ENCODE results near the gene CBX3. TPM values are rescaled to one million over a fixed set of nuclear protein-coding genes. Genes with fewer than 3 reads are reported as not detected.

CBX3 gene
- total RNA-seq, 1 experiment from 2014 or later = 215 TPM

- H3K9me3 ChIP-seq = no peaks in the 10 kb centered on the region
- H3K4me1 ChIP-seq = peaks cover 78% of the 10 kb centered on the region
Measured at GRCh38 chr7:26155531-26156375, 45.8 kb upstream of the CBX3 start.

GRCh38 chr7:26156451-26157420 is 44.8 kb upstream of the CBX3 start:
- no peaks in the 10 kb centered on the region; the same call in 1 of the 2 replicates for H3K36me3 ChIP-seq (ENCODE audit: control insufficient read depth, insufficient read depth, low read length)
- Mint-ChIP-seq H3K27me3 (ENCODE audit: insufficient read depth, unreplicated experiment) (no peaks in the 10 kb centered on the region), H3K4me1 (ENCODE audit: low read depth, unreplicated experiment) (peaks cover 38% of the 10 kb centered on the region), H3K9me3 (ENCODE audit: unreplicated experiment) (no peaks in the 10 kb centered on the region), H3K27ac (ENCODE audit: unreplicated experiment) (peak overlapping the region; percentile 64), H3K4me3 (ENCODE audit: unreplicated experiment) (no peak overlapping the region), H3K36me3 (ENCODE audit: insufficient read depth, unreplicated experiment) (peaks cover 26% of the 10 kb centered on the region)
- no peak for TF ChIP-seq CTCF (IDR thresholded peaks at IDR 0.05; ENCODE audit: insufficient read depth in 1 of 2, low read depth in 1 of 2, low read length in 1 of 2, severe bottlenecking in 1 of 2, unreplicated experiment in 1 of 2)
- intact Hi-C loops (cut with micrococcal nuclease; ENCODE audit: unreplicated experiment) = loop anchor here (5.0 to 10.0 kb wide), 2 partner anchors 74 to 152 kb away; no protein-coding TSS in a partner anchor
- H3K27me3 ChIP-seq (replicated peaks; ENCODE audit: control insufficient read depth, insufficient read depth, low read length) = no peaks in the 10 kb centered on the region
- no peak overlapping the region for H3K4me3 ChIP-seq (ENCODE audit: low read depth, low read length)
- peaks cover 77% of the 10 kb centered on the region for H3K4me1 ChIP-seq
- ChIA-PET CTCF (interaction anchor here (0.5 to 1.5 kb wide), 4 partner anchors 9 to 213 kb away, joined by 3 to 4 read pairs (median 3); partner anchors contain the start of gene HNRNPA2B1), POLR2A (no interaction called here)
- no peak for DNase-seq
- BruUV-seq (replicated peaks) = no TSS peak
- H3K9me3 ChIP-seq = no peaks in the 10 kb centered on the region

More at GRCh38 chr7:26155531-26156375, 45.8 kb upstream of the CBX3 start:
- H3K27ac Mint-ChIP-seq (ENCODE audit: unreplicated experiment) = peak overlapping the region; percentile 64
- peaks cover 26% of the 10 kb centered on the region for H3K36me3 Mint-ChIP-seq (ENCODE audit: insufficient read depth, unreplicated experiment)
- H3K4me3 Mint-ChIP-seq (ENCODE audit: unreplicated experiment) = no peak overlapping the region
- Histone ChIP-seq H3K4me3 (ENCODE audit: low read depth, low read length) (no peak overlapping the region), H3K27me3 (replicated peaks; ENCODE audit: control insufficient read depth, insufficient read depth, low read length) (no peaks in the 10 kb centered on the region), H3K36me3 (ENCODE audit: control insufficient read depth, insufficient read depth, low read length) (no peaks in the 10 kb centered on the region; the same call in 1 of the 2 replicates)
- H3K27me3 Mint-ChIP-seq (ENCODE audit: insufficient read depth, unreplicated experiment) = no peaks in the 10 kb centered on the region
- peaks cover 47% of the 10 kb centered on the region for H3K4me1 Mint-ChIP-seq (ENCODE audit: low read depth, unreplicated experiment)
- ChIA-PET CTCF (interaction anchor here (0.5 to 1.5 kb wide), 5 partner anchors 10 to 214 kb away, joined by 3 to 4 read pairs (median 3); partner anchors contain the start of gene HNRNPA2B1), POLR2A (interaction anchor here (1.1 kb wide), 1 partner anchor 46 kb away, joined by 5 read pairs; the partner anchor contains the start of gene CBX3)
- DNase-seq = no peak
- intact Hi-C loops (cut with micrococcal nuclease; ENCODE audit: unreplicated experiment) = loop anchor here (5.0 to 10.0 kb wide), 2 partner anchors 73 to 151 kb away; no protein-coding TSS in a partner anchor
- BruUV-seq (replicated peaks) = no TSS peak
- H3K9me3 Mint-ChIP-seq (ENCODE audit: unreplicated experiment) = no peaks in the 10 kb centered on the region
- TF ChIP-seq CTCF (IDR thresholded peaks at IDR 0.05; ENCODE audit: insufficient read depth in 1 of 2, low read depth in 1 of 2, low read length in 1 of 2, severe bottlenecking in 1 of 2, unreplicated experiment in 1 of 2) = no peak
